ENCODE results near the gene PHACTR1.

DNA sequence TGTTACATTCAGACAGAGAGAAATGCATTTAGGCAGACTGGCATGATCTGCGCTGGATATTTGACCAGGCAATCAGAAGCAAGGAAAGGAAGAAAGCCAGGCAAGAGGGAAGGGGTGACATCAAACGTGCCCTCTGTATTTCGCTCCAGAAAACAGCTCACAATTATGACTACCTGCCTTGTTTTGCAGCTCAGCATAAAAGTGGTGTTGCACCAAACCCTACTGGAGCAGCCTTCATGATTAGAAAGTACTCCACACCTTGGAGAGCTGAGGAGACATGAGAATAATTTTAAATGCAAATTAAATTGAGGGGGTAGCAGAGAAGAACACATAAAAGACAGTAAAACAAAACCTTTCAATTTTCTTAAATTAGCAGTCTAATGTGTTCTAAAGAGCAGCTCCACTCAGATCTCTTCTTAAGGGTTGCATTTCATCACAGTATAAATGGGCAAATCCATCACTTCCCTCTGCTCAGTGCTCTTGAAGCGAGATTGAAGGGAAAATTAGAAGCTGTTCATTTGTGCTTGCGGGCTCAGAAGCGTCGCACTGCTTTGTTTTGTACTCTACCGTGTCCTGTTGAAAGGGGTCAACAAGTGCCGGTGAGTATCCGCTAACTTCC is at the start of gene PHACTR1:
- TF ChIP-seq, protein P1, sequence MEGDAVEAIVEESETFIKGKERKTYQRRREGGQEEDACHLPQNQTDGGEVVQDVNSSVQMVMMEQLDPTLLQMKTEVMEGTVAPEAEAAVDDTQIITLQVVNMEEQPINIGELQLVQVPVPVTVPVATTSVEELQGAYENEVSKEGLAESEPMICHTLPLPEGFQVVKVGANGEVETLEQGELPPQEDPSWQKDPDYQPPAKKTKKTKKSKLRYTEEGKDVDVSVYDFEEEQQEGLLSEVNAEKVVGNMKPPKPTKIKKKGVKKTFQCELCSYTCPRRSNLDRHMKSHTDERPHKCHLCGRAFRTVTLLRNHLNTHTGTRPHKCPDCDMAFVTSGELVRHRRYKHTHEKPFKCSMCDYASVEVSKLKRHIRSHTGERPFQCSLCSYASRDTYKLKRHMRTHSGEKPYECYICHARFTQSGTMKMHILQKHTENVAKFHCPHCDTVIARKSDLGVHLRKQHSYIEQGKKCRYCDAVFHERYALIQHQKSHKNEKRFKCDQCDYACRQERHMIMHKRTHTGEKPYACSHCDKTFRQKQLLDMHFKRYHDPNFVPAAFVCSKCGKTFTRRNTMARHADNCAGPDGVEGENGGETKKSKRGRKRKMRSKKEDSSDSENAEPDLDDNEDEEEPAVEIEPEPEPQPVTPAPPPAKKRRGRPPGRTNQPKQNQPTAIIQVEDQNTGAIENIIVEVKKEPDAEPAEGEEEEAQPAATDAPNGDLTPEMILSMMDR (IDR thresholded peaks at IDR 0.05) = no peak
- TF ChIP-seq POLR2A (IDR thresholded peaks at IDR 0.05) = no peak
